Activated CD4-positive, alpha-beta T cell treated with anti-CD3 and anti-CD28 coated beads, Interleukin-2, amount 50 U/mL, for 24 hours (primary cell): ENCODE results near the gene ICE1.
A peak's percentile ranks its signal among the peaks of the same experiment; 100 is the strongest.
"Not testable (repeated sequence)": the region's sequence is repeated elsewhere in the genome, so short reads cannot be mapped to it uniquely, and the experiment has no call there.

Experiments used
- DNase-seq, 2 donors: peaks; one replicate each; pipeline ENCODE4 v3.0.0-alpha.2; 2020; ENCODE audit warnings: low read depth in 1 of 2, low spot score in 1 of 2

ICE1 gene

DNA sequence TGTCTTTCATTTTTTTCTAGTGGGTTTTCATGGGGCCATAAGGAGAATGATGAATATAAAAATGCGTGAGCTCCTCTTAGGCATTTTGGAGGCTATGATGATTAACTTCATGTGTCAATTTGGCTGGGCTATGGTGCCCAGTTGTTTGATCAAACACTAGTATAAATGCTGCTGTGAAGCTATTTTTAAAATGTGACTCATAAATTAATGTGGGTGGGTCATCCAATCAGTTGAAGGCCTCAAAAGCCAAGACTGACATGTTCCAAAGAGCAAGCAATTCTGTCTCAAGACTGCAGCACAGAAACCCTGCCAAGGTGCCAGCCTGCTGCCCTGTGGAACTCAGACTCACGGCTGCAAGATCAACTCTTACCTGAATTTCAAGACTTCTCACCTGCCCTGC lies 24.4 kb upstream of the ICE1 start:
- DNase-seq, result no peak

DNA sequence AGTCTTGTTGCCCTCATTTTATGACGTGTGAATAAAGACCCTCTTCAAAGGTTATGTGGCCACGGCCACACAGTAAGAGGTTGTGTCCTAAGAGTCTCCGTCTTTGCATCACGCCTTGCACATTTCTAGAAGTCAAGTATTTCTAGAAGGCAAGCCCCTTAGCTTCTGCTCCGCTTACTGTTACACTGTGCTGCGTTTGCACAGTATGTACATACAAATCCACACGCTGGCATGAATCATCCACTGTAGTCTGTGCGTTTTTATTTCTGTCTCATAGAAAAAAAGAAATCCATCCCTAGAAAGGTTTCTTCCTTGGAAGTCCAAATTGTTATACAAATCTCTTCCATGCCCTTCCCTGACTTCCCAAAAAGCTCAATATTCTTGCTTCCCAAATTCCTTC lies 21.4 kb upstream of the ICE1 start:
- no peak for DNase-seq

DNA sequence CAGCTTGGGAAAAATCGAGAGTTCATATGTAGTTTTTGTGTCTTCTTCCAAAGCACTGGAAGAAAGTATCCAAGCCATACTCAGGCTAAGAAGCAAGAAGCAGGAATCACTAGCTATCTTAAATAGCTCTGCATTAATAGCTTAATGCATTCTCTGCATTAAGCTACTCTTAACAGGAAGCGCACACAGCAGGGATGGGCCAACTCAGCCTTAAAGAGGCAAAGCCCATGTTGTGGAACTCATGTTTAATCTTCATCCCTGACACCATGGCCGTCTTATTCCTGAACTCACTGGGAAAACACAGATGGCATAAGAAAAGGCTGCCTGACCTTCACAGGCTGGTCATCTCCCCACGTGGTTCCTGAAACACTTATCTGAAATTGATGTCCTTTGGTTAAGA lies 18.7 kb upstream of the ICE1 start:
- no peak for DNase-seq

DNA sequence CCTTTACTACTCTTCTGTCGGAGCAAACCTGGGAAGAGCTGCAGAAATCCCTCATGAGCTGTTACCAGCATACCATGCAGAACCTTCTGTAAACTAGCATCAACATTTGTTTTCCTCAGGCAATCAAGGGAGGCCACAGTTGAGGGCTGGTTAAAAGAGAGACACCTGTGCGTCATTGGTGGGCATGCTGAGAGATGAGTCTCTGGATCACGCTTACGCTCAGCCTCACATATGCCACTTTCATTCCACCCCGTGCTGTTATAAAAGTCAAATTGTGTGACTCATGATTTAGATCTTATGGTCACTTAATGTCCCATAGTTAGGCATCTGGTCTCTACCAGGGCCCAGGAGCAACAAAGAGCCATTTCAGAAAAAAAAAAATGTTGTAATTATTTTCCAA lies 18.1 kb upstream of the ICE1 start:
- DNase-seq, result no peak

DNA sequence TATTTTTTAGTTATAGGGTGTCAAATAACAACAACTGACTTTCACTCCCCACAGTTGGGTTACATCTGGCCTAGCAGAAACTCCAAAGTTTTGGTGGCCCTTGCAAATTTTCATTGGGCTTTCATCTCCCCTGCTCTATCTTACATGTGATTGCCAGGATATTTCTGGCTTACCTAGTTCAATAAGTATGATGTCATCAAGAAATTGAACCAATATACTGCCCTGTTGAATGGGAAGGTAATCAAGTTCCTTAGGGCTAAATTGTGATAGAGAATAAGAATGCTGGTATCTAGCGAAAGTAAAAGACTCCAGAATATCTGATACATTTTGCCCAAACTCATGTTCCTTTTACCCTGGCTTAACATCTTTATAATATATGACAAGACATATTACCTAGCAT lies 17.0 kb upstream of the ICE1 start:
- DNase-seq, result no peak

DNA sequence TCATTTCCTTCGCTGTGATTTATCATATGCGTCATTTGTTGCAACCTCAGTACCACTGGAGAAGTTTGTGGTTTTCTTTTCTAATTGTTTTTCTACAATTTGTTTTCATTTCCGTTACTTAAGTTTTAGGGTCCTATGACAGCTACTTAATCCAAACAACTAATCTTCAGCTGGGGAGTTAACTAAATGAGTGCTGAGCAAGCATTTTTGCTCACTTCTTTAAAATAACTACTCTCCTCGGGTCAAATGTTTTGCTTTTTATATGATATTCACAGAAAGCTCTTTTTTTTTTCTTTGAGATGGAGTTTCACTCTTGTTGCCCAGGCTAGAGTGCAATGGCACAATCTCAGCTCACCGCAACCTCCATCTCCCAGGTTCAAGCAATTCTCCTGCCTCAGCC lies 14.6 kb upstream of the ICE1 start:
- no peak for DNase-seq

DNA sequence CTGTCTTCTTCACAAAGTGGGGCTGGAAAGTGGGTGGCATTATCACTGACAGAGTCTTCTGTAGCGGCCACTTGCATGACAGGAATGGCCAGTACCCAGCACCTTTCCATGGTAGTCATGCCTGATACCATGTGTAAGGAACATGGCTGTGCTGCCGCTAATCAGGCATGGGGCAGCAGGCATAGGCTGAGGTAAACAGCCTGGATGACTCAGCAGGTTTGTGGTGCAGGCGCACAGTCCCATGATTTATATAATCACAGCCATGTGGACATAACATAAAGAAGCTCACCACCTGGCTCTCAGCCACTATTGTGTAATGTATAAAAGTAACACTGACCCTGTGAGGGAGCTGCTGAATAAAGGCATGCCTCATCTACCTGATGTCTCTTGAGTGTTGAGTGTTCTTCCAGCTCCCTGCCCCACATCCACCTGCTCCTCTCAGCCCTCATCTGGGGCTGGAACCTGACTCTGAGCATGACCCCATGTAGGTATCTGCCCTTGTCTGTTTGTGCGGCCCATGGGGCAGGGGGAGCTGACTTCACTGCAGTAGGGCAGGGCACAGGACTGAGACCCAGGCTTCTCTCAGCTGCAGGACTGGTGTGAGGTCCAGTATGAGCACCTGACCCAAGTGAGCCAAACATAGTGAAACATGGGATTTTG lies 13.2 kb upstream of the ICE1 start:
- DNase-seq, result no peak

DNA sequence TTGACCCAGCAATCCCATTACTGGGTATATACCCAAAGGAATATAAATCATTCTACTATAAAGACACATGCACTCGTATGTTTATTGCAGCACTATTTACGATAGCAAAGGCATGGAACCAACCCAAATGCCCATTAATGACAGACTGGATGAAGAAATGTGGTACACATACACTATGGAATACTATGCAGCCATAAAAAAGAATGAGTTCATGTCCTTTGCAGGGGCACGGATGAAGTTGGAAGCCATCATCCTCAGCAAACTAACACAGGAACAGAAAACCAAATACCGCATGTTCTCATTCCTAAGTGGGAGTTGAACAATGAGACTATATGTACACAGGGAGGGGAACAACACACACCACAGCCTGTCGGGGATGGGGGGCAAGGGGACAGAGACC lies 8.6 kb upstream of the ICE1 start:
- not testable (repeated sequence) for DNase-seq

DNA sequence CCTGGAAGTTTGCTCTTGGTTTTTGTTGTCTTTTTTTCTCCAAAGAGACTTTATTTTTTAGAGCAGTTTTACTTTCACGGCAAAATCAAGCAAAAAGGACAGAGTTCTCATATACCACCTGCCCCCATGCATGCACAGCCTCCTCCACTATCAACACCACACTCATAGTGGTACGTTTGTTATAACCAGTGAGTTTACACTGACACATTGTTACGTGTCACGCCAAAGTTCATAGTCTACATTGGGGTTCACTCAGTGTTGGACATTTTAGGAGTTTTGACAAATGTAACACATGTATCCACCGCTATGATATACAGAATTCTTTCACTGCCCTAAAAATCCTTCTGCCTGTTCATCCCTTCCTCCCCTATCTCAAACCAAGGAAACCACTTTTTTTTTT lies 7.5 kb upstream of the ICE1 start:
- no peak for DNase-seq

DNA sequence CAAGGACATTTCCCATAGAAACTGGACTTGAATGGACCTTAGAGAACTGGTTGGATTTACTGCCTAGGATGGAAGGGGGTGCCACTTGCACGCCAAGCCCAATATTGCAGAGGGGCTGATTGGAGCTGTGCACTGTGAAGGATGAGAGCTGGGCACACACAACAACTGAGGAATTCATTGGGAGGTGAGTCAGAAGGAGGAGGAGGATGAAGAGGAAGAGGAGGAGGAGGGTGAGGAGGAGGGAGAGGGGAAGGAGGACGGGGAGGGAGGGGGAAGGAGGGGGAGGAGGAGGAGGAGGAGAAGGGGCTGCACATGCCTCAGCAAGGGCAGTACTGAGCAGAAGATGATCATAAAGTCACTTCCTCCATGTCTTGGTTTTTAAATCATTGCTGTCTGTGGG lies 5.7 kb upstream of the ICE1 start:
- DNase-seq, result no peak

DNA sequence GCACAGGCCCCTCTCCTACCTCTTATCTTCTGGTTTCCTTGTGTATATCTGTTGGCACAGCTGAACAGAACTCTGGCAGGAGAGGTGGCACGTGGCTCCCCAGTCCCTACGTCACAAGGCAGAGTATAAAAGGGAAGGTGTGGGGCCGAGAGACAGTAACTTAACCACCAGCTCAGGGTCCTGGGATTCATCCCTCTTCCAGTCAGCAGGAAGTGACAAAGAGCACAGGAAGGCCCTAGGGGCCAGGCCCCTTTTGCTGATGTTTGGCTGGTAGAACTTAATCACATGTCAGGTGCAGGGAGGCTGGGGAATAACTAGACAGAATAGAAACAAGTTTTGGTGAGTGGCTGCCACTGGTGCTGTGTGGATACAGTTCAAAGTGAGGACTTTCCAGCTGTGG lies 4.5 kb upstream of the ICE1 start:
- no peak for DNase-seq

DNA sequence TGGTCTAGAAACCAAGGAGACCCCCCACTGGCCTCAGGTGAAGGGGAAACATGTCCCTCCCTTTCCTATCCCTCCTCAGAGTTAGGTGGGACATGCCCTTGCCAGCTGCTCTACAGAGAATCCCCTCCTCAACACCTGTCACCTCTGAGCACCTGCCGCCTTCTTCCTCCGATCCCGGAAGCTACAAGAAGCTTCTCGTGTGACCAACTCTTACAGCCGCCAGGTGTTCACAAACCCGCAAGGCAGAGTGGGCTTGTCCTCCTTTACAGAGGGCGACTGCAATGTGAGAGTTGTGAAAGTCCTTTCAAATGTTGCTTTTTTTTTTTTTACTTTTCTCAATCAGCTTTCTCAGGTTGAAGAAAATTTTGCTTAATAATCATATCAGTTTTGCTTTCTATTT lies 3.7 kb upstream of the ICE1 start:
- DNase-seq, result no peak

DNA sequence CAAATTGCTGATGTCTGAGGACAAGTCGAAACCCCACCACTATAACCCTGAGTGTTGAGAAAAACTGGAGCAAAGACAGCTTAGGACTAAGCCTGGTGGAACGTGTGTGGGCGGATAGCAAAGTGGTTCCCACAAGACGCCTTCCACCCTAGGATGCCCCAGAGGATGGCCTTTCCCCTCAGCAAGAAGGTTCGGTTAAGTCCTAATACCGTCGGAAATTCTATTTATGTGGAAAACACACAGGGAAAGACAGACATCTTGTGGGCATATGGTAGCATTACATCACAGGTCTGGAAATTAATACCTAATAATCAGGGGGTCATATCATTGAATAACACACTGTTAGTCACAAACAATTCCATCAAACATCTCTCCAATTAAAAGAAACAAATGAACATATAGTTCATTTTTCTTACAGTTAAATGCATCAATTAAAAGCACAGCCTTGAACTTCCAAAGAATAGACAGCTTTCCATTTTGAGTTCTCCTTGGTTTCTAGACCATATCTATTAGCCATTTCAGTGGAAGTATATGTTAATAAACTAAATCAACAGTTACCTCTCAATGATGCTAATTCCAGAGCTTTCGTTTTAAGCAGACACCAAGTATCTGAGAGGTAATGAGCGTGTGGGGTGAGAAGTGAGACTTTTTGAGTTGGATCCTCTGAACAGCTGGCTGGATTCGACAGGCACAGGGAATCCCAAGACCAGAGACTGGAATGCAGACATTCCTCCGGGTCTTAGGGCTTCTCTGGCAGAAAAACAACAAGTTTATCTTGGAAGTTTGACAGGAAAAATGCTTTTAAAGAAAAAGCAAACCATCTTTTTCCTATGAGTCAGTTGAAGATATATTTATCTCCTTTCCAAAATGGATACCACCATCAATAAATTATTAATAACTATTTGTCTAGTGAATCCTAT lies 2.9 kb upstream of the ICE1 start:
- no peak for DNase-seq

DNA sequence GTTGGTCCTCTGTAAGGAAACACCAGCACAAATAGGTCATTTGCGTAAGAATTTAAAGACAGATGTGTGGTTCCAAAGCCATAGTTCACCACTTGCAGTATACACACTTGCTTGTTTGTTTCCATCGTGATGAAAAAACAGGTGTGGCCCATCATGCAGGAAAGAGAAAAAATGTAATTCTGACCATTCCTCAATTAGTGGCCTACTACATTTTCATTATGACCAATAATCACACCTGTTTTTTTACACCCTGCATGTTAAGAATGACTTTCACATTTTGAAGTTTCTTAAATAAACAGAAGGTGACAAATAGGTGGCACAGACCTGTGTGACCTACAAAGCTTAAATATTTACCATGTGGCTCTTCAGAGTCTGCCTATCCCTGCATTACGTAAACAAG lies 2.2 kb upstream of the ICE1 start:
- no peak for DNase-seq

DNA sequence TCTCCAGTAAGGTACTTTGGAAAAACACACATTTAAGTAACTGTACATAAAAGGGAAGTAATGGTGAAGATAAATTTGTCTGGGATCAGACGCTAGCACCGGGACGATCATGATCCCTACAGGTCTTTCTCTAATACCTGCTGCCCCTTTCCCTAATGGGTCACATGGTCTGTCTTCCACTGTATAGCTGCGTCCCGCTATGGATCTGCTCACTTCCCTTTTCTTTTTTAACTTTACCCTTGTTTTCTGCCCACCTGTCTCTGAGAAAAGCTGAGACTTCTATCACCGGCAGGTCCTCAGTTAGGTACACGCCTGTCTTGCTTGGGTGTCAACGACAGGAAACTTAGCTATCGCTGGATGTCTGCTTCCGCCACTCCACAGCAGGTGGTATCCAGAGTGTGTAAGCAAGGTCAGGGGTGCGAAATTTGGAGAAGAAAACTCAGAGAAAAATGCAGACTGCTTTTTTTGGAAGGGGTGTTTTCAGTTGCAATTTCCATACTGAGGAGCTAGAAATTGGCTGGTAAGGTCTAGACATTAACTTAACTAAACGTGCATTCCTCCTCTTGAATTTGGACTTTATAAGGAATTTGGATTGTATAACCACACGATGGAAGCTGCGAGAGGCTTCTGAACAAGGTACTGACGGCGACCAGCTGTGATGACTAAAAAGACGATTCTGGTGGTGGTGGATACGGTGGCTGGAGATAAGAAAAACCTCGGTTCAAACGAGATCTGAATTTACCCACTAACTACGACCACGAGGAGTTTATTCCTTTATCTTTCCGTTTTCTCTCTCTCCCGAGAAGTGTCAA lies 1.1 kb upstream of the ICE1 start:
- DNase-seq, result no peak

DNA sequence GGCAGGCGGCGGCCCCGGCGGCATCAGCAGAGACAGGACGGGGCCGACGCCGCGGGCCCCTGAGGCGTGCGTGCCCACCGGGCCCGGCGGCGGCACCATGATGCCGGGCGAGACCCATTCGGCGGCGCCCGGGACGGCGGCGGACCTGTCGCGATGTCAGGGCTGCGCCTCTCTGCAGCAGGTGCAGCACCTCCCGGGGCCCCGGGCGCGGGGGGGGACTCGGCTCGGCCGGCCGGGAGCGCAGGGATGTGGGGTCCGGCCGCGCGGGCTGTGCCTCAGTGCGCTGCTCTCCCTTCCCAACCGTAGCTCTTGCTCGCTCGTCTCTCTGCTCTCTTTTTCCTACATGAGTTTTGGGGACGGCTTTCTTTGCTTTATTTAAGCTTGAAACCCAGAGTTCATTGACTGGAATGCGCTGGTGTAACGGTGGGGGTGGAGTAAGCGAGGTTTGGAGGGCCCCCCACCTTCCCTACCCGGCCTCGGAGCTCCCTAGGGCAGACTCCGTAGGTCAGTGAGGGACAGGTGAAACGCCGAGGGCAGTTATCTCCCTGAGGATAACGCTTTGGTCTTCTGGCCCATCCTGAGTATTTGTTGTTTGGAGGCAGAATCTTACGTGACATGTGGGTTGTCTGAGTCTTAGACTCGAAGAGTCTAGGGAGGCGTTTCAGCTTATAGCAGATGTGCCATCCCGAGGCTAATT lies 490 bp downstream of the ICE1 start:
- no peak for DNase-seq

DNA sequence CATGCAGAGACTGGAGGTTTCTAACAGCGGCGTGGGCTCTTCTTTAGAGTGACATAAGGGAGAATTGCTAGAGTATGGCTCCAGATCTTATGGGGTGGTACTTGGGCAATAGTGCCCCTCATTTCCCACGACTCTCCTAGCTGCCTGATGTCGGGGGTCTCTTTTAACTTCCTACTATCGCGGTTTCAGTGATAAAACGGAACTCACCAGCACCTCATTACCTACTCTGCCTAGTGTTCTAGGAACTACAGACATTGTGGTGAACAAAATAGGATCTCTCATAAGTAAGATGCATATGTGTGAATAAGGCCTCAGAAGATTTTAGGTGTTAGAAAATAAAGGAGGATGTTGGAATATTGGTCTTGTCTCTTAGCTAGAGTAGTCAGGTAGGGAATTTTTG lies 1.1 kb downstream of the ICE1 start:
- no peak for DNase-seq

DNA sequence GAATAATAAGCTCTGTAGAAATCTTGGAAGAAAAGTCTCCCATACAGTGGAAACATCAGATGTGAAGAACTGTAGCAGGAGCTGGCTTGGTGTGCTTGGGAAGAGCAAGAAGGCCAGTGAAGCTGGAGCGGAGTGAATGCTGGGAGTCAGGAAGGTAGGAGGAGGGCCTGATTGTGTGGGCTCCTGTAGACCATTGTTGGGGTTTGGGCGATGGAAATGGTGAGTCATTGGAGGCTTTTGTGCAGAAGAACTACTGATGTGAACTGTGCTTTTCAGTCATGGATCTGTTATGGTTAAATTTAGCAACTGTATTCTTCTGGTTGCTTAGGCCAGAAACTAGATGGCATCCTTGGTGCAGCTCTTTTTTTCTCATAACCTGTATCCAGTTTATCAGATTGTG lies 2.3 kb downstream of the ICE1 start:
- DNase-seq, result peak in 1 of 2 donors; percentile 22

DNA sequence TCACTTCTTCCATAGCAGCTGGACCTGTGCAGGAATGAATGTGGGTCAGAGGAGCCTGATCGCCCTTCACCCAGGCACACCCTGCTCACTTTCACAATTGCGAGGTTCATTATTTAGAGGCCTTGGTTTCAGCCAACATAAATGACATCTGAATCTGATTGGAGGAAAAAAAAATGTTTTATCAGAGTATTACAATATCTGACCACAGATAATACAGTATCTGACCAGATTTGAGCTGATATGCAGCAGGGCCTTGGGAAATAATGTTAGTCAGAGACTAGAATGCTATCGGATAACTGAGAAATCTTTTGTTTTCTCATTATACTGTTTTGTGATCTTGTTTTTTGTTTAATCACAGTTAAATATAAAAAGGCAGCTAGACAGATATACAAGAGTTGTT lies 7.7 kb downstream of the ICE1 start:
- DNase-seq, result no peak

DNA sequence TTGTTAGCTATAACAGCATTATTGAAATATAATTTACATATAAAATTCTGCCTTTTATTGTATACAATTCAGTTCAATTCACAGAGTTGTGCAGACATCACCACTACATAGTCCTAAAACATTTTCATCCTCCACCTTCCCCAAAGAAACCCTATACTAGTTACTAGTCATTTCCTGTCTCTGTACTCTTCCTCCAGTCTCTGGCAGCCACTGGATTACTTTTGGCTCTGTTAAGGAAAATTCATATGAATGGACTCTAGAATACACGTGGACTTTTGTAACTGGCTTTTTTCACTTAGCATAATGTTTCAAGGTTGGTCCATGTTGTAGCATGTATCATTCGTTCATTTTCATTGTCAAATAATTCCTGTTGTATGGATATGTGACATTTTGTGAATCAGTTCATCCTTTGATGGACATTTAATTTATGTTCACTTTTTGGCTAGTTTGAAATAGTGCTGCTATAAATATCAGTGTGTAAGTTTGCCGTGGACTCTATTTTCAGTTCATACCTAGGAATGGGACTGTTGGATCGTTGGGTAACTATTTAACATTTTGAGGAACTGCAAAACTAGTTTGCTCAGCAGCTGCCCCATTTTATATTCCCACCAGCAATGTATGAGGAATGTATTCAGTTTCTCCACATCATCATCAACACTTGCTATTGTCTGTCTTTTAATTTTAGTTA lies 9.7 kb downstream of the ICE1 start:
- DNase-seq, result no peak
